HepG2 (cell line): ENCODE measurements around the gene ROM1. TPM values are rescaled to one million over a fixed set of nuclear protein-coding genes. Genes with fewer than 3 reads are reported as not detected.
A peak's percentile ranks its signal among the peaks of the same experiment; 100 is the strongest.

Source experiments
- CBX2 ChIP-seq, 2 experiments: fragments of 200-600 bp in 1 of 2; sonication (generic); formaldehyde crosslinking in 1 of 2; IDR thresholded peaks; 2 replicates each; pipeline versions ENCODE4 v1.7.0 to v1.8.1; 2018 to 2022; ENCODE audit warnings: low read depth in 2 of 2, low read length in 1 of 2, mild to moderate bottlenecking in 1 of 2, missing genetic modification reagents in 1 of 2
- CC2D1A ChIP-seq: sonication (generic); formaldehyde crosslinking; IDR thresholded peaks from 2 replicates; pipeline ENCODE4 v1.8.1; 2023; ENCODE audit warnings: mild to moderate bottlenecking, missing genetic modification reagents
- EHMT2 ChIP-seq: fragments of 200-600 bp; sonication (generic); IDR thresholded peaks from 2 replicates; pipeline ENCODE4 v1.7.0; 2017; ENCODE audit warnings: antibody characterized with exemption, low read depth, low read length, borderline replicate concordance
- HNRNPUL1 ChIP-seq: fragments of 200-400 bp; formaldehyde crosslinking; IDR thresholded peaks from 2 replicates; pipeline ENCODE4 v1.6.1; 2017; ENCODE audit warnings: low read depth, mild to moderate bottlenecking, low read length, moderate library complexity
- MTF1 ChIP-seq: sonication (generic); formaldehyde crosslinking; IDR thresholded peaks from 2 replicates; pipeline ENCODE4 v1.5.0; 2020; ENCODE audit warnings: missing genetic modification reagents
- NR2F6 ChIP-seq, 2 experiments: IDR thresholded peaks; 2 replicates each; pipeline ENCODE4 v1.6.1; 2016; ENCODE audit warnings: antibody characterized with exemption in 1 of 2, mild to moderate bottlenecking in 1 of 2
- RBM22 ChIP-seq: fragments of 200-400 bp; formaldehyde crosslinking; optimal IDR thresholded peaks from 2 replicates; pipeline ENCODE3; 2017; ENCODE audit warnings: mild to moderate bottlenecking, low read length, moderate library complexity
- SALL2 ChIP-seq: sonication (generic); formaldehyde crosslinking; IDR thresholded peaks from 2 replicates; pipeline ENCODE4 v1.8.1; 2023; ENCODE audit warnings: mild to moderate bottlenecking, missing genetic modification reagents, inconsistent platforms
- SMC3 ChIP-seq: IDR thresholded peaks from 2 replicates; pipeline ENCODE4 v1.6.1; 2011; ENCODE audit warnings: low read length, improper control_type of control experiment
- SOX5 ChIP-seq: IDR thresholded peaks from 2 replicates; pipeline ENCODE4 v1.6.1; 2016; ENCODE audit warnings: borderline replicate concordance
- THAP11 ChIP-seq: IDR thresholded peaks from 2 replicates; pipeline ENCODE4 v1.6.1; 2016; ENCODE audit warnings: missing biosample characterization, missing genetic modification reagents
- ZFYVE20 ChIP-seq: sonication (generic); formaldehyde crosslinking; IDR thresholded peaks from 2 replicates; pipeline ENCODE4 v1.8.0; 2023; ENCODE audit warnings: low read depth, mild to moderate bottlenecking, moderate library complexity, missing genetic modification reagents, borderline replicate concordance
- ZNF292 ChIP-seq: sonication (generic); formaldehyde crosslinking; IDR thresholded peaks from 2 replicates; pipeline ENCODE4 v1.8.1; 2022; ENCODE audit warnings: mild to moderate bottlenecking, low read depth, missing genetic modification reagents, borderline replicate concordance
- ZNF331 ChIP-seq: sonication (generic); formaldehyde crosslinking; IDR thresholded peaks from 2 replicates; pipeline ENCODE4 v1.4.0; 2020; ENCODE audit warnings: missing genetic modification reagents
- ZNF430 ChIP-seq: sonication (generic); formaldehyde crosslinking; IDR thresholded peaks from 2 replicates; pipeline ENCODE4 v1.9.0; 2021; ENCODE audit warnings: mild to moderate bottlenecking, missing genetic modification reagents
- ZNF543 ChIP-seq: sonication (generic); formaldehyde crosslinking; IDR thresholded peaks from 2 replicates; pipeline ENCODE4 v1.4.0; 2020; ENCODE audit warnings: mild to moderate bottlenecking, missing genetic modification reagents
- ZNF564 ChIP-seq: sonication (generic); formaldehyde crosslinking; IDR thresholded peaks from 2 replicates; pipeline ENCODE4 v1.8.1; 2023; ENCODE audit warnings: mild to moderate bottlenecking, missing genetic modification reagents
- ZNF678 ChIP-seq: sonication (generic); formaldehyde crosslinking; IDR thresholded peaks from 2 replicates; pipeline ENCODE4 v1.4.0; 2020; ENCODE audit warnings: mild to moderate bottlenecking, missing genetic modification reagents
- ZNF777 ChIP-seq: sonication (generic); formaldehyde crosslinking; IDR thresholded peaks from 2 replicates; pipeline ENCODE4 v1.4.0; 2020; ENCODE audit warnings: missing genetic modification reagents
- ZNF816 ChIP-seq: sonication (generic); formaldehyde crosslinking; IDR thresholded peaks from 2 replicates; pipeline ENCODE4 v1.8.0; 2022; ENCODE audit warnings: missing genetic modification reagents, mild to moderate bottlenecking, borderline replicate concordance
- polyA plus RNA-seq, 8 experiments: library from polyadenylated mRNA; depleted of rRNA in 3 of 8; stranded (reverse) in 7 of 8; unstranded in 1 of 8; fragments of >200 nt; fragmentation: Illumina TruSeq in 4 of 8; extraction: Trizol in 4 of 8; gene quantifications; 2 replicates each; pipeline versions ENCODE4 v1.2.1 to v1.2.3, GENCODE V29; 2011 to 2016; ENCODE audit warnings: low read depth in 4 of 8, missing spikeins in 1 of 8, mixed read lengths in 1 of 8; ENCODE audit not compliant: insufficient read depth in 1 of 8
- total RNA-seq, 5 experiments: library from RNA; depleted of rRNA; stranded (reverse); fragments of >200 nt; fragmentation: Illumina TruSeq; extraction: Trizol; gene quantifications; 2 replicates each; pipeline ENCODE4 v1.2.3, GENCODE V29; 2016; ENCODE audit warnings: low read depth in 1 of 5
- TF ChIP-seq, protein P1 (sequence below): IDR thresholded peaks from 2 replicates; pipeline ENCODE4 v1.4.0; 2020; ENCODE audit warnings: mild to moderate bottlenecking, missing genetic modification reagents
- TF ChIP-seq, protein P2 (sequence below): IDR thresholded peaks from 2 replicates; pipeline ENCODE4 v1.6.1; 2016
- TF ChIP-seq, protein P3 (sequence below): sonication (generic); formaldehyde crosslinking; IDR thresholded peaks from 2 replicates; pipeline ENCODE4 v1.8.1; 2023; ENCODE audit warnings: missing genetic modification reagents, inconsistent platforms, borderline replicate concordance

The ROM1 gene
- total and polyA plus RNA-seq, 2 of the 13 experiments (the other 11 are each of a cell fraction or from before 2014, with no cell fraction given), result 1.2 to 2.4 TPM

DNA sequence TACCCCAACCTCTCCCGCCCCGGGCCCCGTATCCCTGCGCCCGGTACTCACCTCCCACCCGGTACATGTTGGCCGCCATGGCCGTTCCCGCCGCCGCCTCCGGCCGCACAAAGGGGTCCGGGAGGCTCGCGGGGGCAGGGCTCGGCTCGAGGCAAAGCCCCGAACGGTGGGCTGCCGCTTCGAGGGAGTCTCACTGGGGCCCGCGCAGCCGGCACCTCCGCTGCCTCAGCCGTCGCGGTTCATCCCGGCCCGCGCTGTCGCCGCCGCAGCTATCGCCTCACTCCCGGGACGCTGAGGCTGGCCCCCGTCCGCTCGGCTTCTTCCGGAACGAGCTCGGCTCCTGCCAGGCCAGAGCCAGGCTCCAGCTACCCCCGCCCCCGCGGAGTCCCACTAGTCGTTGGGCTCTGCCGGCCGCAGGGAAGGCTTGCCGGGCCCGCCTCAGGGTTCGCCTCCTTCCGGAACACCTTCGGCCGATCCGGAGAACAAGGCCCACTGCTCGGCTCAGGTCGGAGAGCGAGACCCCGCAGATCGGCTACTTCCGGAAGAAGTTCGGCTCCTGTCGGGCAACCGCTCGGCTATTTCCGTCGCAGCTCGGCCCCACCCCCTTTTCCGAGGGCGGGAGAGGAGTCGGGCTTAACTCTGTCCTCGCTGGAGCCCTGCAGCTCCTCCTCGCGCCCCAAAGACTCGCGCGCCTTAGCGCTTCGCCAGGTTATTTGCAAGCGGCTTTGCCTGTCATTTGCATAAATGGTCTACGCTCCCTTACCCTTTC lies 11.5 kb upstream of the ROM1 start, which contains the start of gene MTA2 (continued):
- TF ChIP-seq, protein P1, sequence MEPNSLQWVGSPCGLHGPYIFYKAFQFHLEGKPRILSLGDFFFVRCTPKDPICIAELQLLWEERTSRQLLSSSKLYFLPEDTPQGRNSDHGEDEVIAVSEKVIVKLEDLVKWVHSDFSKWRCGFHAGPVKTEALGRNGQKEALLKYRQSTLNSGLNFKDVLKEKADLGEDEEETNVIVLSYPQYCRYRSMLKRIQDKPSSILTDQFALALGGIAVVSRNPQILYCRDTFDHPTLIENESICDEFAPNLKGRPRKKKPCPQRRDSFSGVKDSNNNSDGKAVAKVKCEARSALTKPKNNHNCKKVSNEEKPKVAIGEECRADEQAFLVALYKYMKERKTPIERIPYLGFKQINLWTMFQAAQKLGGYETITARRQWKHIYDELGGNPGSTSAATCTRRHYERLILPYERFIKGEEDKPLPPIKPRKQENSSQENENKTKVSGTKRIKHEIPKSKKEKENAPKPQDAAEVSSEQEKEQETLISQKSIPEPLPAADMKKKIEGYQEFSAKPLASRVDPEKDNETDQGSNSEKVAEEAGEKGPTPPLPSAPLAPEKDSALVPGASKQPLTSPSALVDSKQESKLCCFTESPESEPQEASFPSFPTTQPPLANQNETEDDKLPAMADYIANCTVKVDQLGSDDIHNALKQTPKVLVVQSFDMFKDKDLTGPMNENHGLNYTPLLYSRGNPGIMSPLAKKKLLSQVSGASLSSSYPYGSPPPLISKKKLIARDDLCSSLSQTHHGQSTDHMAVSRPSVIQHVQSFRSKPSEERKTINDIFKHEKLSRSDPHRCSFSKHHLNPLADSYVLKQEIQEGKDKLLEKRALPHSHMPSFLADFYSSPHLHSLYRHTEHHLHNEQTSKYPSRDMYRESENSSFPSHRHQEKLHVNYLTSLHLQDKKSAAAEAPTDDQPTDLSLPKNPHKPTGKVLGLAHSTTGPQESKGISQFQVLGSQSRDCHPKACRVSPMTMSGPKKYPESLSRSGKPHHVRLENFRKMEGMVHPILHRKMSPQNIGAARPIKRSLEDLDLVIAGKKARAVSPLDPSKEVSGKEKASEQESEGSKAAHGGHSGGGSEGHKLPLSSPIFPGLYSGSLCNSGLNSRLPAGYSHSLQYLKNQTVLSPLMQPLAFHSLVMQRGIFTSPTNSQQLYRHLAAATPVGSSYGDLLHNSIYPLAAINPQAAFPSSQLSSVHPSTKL (CRISPR knock-in tag), result peak; percentile 15; the same call in 1 of the 2 replicates
- TF ChIP-seq CC2D1A (no peak), RBM22 (no peak), ZNF564 (peak; percentile 79; the same call in 1 of the 2 replicates), HNRNPUL1 (0 out of 2 replicates have a peak, but pooled peaks have one; percentile 40), SALL2 (CRISPR knock-in tag) (peak; percentile 34; the same call in 1 of the 2 replicates), SMC3 (no peak), EHMT2 (no peak), ZNF543 (no peak), THAP11 (CRISPR knock-in tag) (peak; percentile 44; the same call in 1 of the 2 replicates), ZFYVE20 (CRISPR knock-in tag) (peak; percentile 71; the same call in 1 of the 2 replicates), ZNF816 (CRISPR knock-in tag) (0 out of 2 replicates have a peak, but pooled peaks have one; percentile 58), NR2F6 (IDR thresholded peaks at IDR 0.05) (no peak), NR2F6 (CRISPR knock-in tag; IDR thresholded peaks at IDR 0.05) (peak; percentile 10; the same call in 1 of the 2 replicates), ZNF331 (CRISPR knock-in tag) (peak; percentile 62; the same call in 1 of the 2 replicates), ZNF430 (peak; percentile 75; the same call in 1 of the 2 replicates), MTF1 (no peak), ZNF777 (CRISPR knock-in tag) (peak; percentile 56; the same call in 1 of the 2 replicates), SOX5 (CRISPR knock-in tag) (no peak), CBX2 (IDR thresholded peaks at IDR 0.05; ENCODE audit: low read depth, low read length) (no peak), CBX2 (CRISPR knock-in tag; IDR thresholded peaks at IDR 0.05; ENCODE audit: low read depth) (0 out of 2 replicates have a peak, but pooled peaks have one; percentile 9), ZNF678 (CRISPR knock-in tag) (peak; percentile 86), ZNF292 (CRISPR knock-in tag) (no peak)
- TF ChIP-seq, protein P2, sequence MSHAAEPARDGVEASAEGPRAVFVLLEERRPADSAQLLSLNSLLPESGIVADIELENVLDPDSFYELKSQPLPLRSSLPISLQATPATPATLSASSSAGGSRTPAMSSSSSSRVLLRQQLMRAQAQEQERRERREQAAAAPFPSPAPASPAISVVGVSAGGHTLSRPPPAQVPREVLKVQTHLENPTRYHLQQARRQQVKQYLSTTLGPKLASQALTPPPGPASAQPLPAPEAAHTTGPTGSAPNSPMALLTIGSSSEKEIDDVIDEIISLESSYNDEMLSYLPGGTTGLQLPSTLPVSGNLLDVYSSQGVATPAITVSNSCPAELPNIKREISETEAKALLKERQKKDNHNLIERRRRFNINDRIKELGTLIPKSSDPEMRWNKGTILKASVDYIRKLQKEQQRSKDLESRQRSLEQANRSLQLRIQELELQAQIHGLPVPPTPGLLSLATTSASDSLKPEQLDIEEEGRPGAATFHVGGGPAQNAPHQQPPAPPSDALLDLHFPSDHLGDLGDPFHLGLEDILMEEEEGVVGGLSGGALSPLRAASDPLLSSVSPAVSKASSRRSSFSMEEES, result no peak; the same call in 1 of the 2 replicates
- TF ChIP-seq, protein P3, sequence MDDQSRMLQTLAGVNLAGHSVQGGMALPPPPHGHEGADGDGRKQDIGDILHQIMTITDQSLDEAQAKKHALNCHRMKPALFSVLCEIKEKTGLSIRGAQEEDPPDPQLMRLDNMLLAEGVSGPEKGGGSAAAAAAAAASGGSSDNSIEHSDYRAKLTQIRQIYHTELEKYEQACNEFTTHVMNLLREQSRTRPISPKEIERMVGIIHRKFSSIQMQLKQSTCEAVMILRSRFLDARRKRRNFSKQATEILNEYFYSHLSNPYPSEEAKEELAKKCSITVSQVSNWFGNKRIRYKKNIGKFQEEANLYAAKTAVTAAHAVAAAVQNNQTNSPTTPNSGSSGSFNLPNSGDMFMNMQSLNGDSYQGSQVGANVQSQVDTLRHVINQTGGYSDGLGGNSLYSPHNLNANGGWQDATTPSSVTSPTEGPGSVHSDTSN (CRISPR knock-in tag), result no peak
